Liver (tissue), 3 donors: ENCODE results near the gene RIPK1.

Experiments
- EGR1 ChIP-seq, 2 donors: IDR thresholded peaks; 2 replicates each; pipeline ENCODE4 v1.6.1; 2016 to 2018; ENCODE audit warnings: antibody characterized with exemption in 2 of 2, low read depth in 2 of 2
- FOXA1 ChIP-seq: IDR thresholded peaks from 2 replicates; pipeline ENCODE4 v1.6.1; 2016; ENCODE audit warnings: antibody characterized with exemption
- GABPA ChIP-seq, 2 donors: IDR thresholded peaks in 1 of 2; conservative IDR thresholded peaks in 1 of 2; 2 replicates each; pipeline ENCODE4 v1.6.1; 2016; ENCODE audit warnings: antibody characterized with exemption in 2 of 2, mild to moderate bottlenecking in 1 of 2, moderate library complexity in 1 of 2
- HNF4G ChIP-seq: IDR thresholded peaks from 2 replicates; pipeline ENCODE4 v1.6.1; 2016; ENCODE audit warnings: antibody characterized with exemption
- JUND ChIP-seq, 2 donors: IDR thresholded peaks; 2 replicates each; pipeline ENCODE4 v1.6.1; 2016; ENCODE audit warnings: antibody characterized with exemption in 2 of 2
- MAX ChIP-seq: IDR thresholded peaks from 2 replicates; pipeline ENCODE4 v1.6.1; 2016; ENCODE audit warnings: antibody characterized with exemption
- REST ChIP-seq: IDR thresholded peaks from 2 replicates; pipeline ENCODE4 v1.6.1; 2016; ENCODE audit warnings: antibody characterized with exemption, mild to moderate bottlenecking
- RXRA ChIP-seq, 2 donors: IDR thresholded peaks; 2 replicates each; pipeline ENCODE4 v1.6.1; 2017 to 2018; ENCODE audit warnings: antibody characterized with exemption in 2 of 2, mild to moderate bottlenecking in 1 of 2
- SP1 ChIP-seq: IDR thresholded peaks from 2 replicates; pipeline ENCODE4 v1.6.1; 2018; ENCODE audit warnings: antibody characterized with exemption, mild to moderate bottlenecking
- TAF1 ChIP-seq: conservative IDR thresholded peaks from 2 replicates; pipeline ENCODE4 v1.6.1; 2016; ENCODE audit warnings: antibody characterized with exemption, mild to moderate bottlenecking
- YY1 ChIP-seq: IDR thresholded peaks from 2 replicates; pipeline ENCODE4 v1.6.1; 2016; ENCODE audit warnings: antibody characterized with exemption, mild to moderate bottlenecking
- TF ChIP-seq, protein P1 (sequence below): fragments of 150-350 bp; IDR thresholded peaks from 2 replicates; pipeline ENCODE4 v1.5.1; 2017; ENCODE audit warnings: improper control_type of control experiment, low read depth, low read length; ENCODE audit not compliant: missing input control
- TF ChIP-seq, protein P2 (sequence below): IDR thresholded peaks from 2 replicates; pipeline ENCODE4 v1.6.1; 2016; ENCODE audit warnings: antibody characterized with exemption
- TF ChIP-seq, protein P3 (sequence below): IDR thresholded peaks from 2 replicates; pipeline ENCODE4 v1.6.1; 2016; ENCODE audit warnings: antibody characterized with exemption
- donor health status: healthy.
- donor health status: healthy.

GRCh38 chr6:3081960-3082359, 13.7 kb downstream of the RIPK1 start:
- TF ChIP-seq RXRA (IDR thresholded peaks at IDR 0.05) = no peak
- no peak for TF ChIP-seq TAF1
- TF ChIP-seq HNF4G = no peak
- TF ChIP-seq, protein P1, sequence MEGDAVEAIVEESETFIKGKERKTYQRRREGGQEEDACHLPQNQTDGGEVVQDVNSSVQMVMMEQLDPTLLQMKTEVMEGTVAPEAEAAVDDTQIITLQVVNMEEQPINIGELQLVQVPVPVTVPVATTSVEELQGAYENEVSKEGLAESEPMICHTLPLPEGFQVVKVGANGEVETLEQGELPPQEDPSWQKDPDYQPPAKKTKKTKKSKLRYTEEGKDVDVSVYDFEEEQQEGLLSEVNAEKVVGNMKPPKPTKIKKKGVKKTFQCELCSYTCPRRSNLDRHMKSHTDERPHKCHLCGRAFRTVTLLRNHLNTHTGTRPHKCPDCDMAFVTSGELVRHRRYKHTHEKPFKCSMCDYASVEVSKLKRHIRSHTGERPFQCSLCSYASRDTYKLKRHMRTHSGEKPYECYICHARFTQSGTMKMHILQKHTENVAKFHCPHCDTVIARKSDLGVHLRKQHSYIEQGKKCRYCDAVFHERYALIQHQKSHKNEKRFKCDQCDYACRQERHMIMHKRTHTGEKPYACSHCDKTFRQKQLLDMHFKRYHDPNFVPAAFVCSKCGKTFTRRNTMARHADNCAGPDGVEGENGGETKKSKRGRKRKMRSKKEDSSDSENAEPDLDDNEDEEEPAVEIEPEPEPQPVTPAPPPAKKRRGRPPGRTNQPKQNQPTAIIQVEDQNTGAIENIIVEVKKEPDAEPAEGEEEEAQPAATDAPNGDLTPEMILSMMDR = no peak
- no peak for TF ChIP-seq GABPA (IDR thresholded peaks at IDR 0.05 in 1 of 2, conservative IDR thresholded peaks at IDR 0.05 in 1 of 2)
- no peak for TF ChIP-seq SP1
- TF ChIP-seq MAX = no peak
- no peak for TF ChIP-seq REST
- TF ChIP-seq, protein P2, sequence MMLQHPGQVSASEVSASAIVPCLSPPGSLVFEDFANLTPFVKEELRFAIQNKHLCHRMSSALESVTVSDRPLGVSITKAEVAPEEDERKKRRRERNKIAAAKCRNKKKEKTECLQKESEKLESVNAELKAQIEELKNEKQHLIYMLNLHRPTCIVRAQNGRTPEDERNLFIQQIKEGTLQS = no peak
- no peak for TF ChIP-seq JUND (IDR thresholded peaks at IDR 0.05)
- TF ChIP-seq YY1 = no peak
- TF ChIP-seq FOXA1 = no peak
- TF ChIP-seq, protein P3, sequence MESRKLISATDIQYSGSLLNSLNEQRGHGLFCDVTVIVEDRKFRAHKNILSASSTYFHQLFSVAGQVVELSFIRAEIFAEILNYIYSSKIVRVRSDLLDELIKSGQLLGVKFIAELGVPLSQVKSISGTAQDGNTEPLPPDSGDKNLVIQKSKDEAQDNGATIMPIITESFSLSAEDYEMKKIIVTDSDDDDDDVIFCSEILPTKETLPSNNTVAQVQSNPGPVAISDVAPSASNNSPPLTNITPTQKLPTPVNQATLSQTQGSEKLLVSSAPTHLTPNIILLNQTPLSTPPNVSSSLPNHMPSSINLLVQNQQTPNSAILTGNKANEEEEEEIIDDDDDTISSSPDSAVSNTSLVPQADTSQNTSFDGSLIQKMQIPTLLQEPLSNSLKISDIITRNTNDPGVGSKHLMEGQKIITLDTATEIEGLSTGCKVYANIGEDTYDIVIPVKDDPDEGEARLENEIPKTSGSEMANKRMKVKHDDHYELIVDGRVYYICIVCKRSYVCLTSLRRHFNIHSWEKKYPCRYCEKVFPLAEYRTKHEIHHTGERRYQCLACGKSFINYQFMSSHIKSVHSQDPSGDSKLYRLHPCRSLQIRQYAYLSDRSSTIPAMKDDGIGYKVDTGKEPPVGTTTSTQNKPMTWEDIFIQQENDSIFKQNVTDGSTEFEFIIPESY = no peak
- TF ChIP-seq EGR1 (IDR thresholded peaks at IDR 0.05; ENCODE audit: low read depth in 2 of 2) = no peak
